Epidermal melanocyte (primary cell): ENCODE data around the gene SLC25A6.
"Not testable (repeated sequence)": the region's sequence is repeated elsewhere in the genome, so short reads cannot be mapped to it uniquely, and the experiment has no call there.

Experiments used
- DNase-seq: peaks from one replicate; pipeline ENCODE4 v3.0.0; 2011; ENCODE audit warnings: low spot score; ENCODE audit not compliant: insufficient read length

Gene SLC25A6

GRCh38 chrX:1390621-1391369 is 1.1 kb downstream of the SLC25A6 start:
- no peak for DNase-seq

- no peak for DNase-seq
Observed at GRCh38 chrX:1389993-1390285, 2.0 kb downstream of the SLC25A6 start.

GRCh38 chrX:1389181-1389992 is 2.5 kb downstream of the SLC25A6 start:
- DNase-seq = no peak

- DNase-seq = no peak
Observed at GRCh38 chrX:1388651-1389050, 3.3 kb downstream of the SLC25A6 start.

GRCh38 chrX:1387141-1387776 is 4.7 kb downstream of the SLC25A6 start:
- no peak for DNase-seq

GRCh38 chrX:1386338-1387127 is 5.4 kb downstream of the SLC25A6 start:
- no peak for DNase-seq

- no peak for DNase-seq
Observed at GRCh38 chrX:1385253-1386223, 6.4 kb downstream of the SLC25A6 start.

GRCh38 chrX:1384658-1385252 is 7.2 kb downstream of the SLC25A6 start:
- no peak for DNase-seq

- no peak for DNase-seq
Observed at GRCh38 chrX:1380672-1381233, 11.2 kb downstream of the SLC25A6 start.

- no peak for DNase-seq
Observed at GRCh38 chrX:1378306-1378759, 13.6 kb downstream of the SLC25A6 start.

GRCh38 chrX:1368385-1368698 is 23.6 kb downstream of the SLC25A6 start:
- no peak for DNase-seq

- DNase-seq = not testable (repeated sequence)
Observed at GRCh38 chrX:1366363-1366762, 25.6 kb downstream of the SLC25A6 start.

GRCh38 chrX:1361910-1362309 is 30.0 kb downstream of the SLC25A6 start:
- DNase-seq = no peak

GRCh38 chrX:1361275-1361674 is 30.6 kb downstream of the SLC25A6 start:
- DNase-seq = no peak

- no peak for DNase-seq
Observed at GRCh38 chrX:1360171-1360570, 31.7 kb downstream of the SLC25A6 start.

GRCh38 chrX:1359477-1359873 is 32.4 kb downstream of the SLC25A6 start:
- DNase-seq = no peak

GRCh38 chrX:1358793-1359476 is 33.0 kb downstream of the SLC25A6 start:
- no peak for DNase-seq

- DNase-seq = no peak
Observed at GRCh38 chrX:1357993-1358392, 33.9 kb downstream of the SLC25A6 start.
